ENCODE measurements around the gene ERMN.

ERMN gene

GRCh38 chr2:157327621-157328500 is 2.2 kb upstream of the ERMN start:
- DNase-seq = no peak

GRCh38 chr2:157327200-157327599 is 1.6 kb upstream of the ERMN start:
- no peak for DNase-seq

- no peak for DNase-seq
Observed at GRCh38 chr2:157326698-157327097, 1.1 kb upstream of the ERMN start.

GRCh38 chr2:157324331-157324843 is 1.2 kb downstream of the ERMN start:
- DNase-seq = no peak

GRCh38 chr2:157322432-157322831 is 3.2 kb downstream of the ERMN start:
- no peak for DNase-seq

- DNase-seq = no peak
Observed at GRCh38 chr2:157321466-157321865, 4.2 kb downstream of the ERMN start.

GRCh38 chr2:157320409-157320808 is 5.2 kb downstream of the ERMN start:
- no peak for DNase-seq

- DNase-seq = no peak
Observed at GRCh38 chr2:157319795-157320194, 5.8 kb downstream of the ERMN start.

- no peak for DNase-seq
Observed at GRCh38 chr2:157318884-157319283, 6.7 kb downstream of the ERMN start.

GRCh38 chr2:157315901-157316300 is 9.7 kb downstream of the ERMN start:
- no peak for DNase-seq

GRCh38 chr2:157312866-157313486 is 12.6 kb downstream of the ERMN start:
- DNase-seq = no peak

- no peak for DNase-seq
Observed at GRCh38 chr2:157311706-157312105, 13.9 kb downstream of the ERMN start.

- no peak for DNase-seq
Observed at GRCh38 chr2:157309878-157310277, 15.7 kb downstream of the ERMN start.

GRCh38 chr2:157307021-157307420 is 18.6 kb downstream of the ERMN start:
- DNase-seq = no peak

GRCh38 chr2:157305723-157306110 is 19.9 kb downstream of the ERMN start:
- DNase-seq = no peak

- DNase-seq = no peak
Observed at GRCh38 chr2:157304811-157305722, 20.6 kb downstream of the ERMN start.

- DNase-seq = no peak
Observed at GRCh38 chr2:157303612-157304011, 22.0 kb downstream of the ERMN start.

GRCh38 chr2:157302492-157303099 is 23.0 kb downstream of the ERMN start:
- DNase-seq = peak; percentile 4

GRCh38 chr2:157301307-157301706 is 24.3 kb downstream of the ERMN start:
- no peak for DNase-seq

- no peak for DNase-seq
Observed at GRCh38 chr2:157296958-157297357, 28.7 kb downstream of the ERMN start.

GRCh38 chr2:157296490-157296889 is 29.1 kb downstream of the ERMN start:
- no peak for DNase-seq

- DNase-seq = no peak
Observed at GRCh38 chr2:157292853-157293252, 32.8 kb downstream of the ERMN start.

GRCh38 chr2:157291018-157291417 is 34.6 kb downstream of the ERMN start:
- DNase-seq = no peak
